ENCODE measurements around the gene ABCA2.
"Not testable (repeated sequence)": the region's sequence is repeated elsewhere in the genome, so short reads cannot be mapped to it uniquely, and the experiment has no call there.

Gene ABCA2

DNA sequence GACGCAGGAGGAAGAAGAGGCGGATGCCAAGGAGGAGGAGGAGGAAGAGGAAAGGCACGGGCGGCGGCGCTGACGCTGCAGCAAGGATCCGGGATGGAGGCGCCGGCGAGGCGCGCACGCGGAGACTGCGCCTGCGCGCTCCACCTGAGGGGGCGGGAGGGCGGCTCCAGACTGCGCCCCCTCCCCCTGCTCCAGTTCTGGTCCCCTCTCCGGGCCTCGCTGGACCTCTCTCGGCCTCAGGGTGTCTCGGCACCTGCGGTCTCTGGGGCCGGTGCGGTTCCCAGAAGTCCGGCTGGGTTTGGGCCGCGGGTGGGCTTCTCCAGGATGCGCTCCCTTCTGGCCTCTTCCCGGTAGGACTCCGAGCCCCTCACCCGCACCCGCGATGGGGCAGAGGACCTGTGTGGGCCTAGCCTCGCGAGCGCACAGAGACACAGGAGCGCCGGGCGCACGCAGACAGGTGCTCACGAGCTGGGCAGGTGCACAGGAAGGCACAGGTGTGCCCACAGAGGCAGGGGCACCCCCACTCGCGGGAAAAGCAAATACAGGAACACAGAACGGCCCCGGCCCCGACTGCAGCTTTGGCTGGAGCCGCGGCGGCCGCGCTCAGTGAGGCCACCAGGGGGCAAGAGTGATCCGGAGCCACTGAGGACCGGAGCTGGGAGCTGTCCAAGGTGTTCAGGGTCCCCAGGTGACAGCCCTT is 18.2 kb upstream of the ABCA2 start, which contains the start of gene NPDC1:
TSS of gene NPDC1 (minus strand) at position 90 of the 700 bp plus-strand sequence. CDS start 188 bp downstream, outside the sequence.
- peak; percentile 36 for DNase-seq

DNA sequence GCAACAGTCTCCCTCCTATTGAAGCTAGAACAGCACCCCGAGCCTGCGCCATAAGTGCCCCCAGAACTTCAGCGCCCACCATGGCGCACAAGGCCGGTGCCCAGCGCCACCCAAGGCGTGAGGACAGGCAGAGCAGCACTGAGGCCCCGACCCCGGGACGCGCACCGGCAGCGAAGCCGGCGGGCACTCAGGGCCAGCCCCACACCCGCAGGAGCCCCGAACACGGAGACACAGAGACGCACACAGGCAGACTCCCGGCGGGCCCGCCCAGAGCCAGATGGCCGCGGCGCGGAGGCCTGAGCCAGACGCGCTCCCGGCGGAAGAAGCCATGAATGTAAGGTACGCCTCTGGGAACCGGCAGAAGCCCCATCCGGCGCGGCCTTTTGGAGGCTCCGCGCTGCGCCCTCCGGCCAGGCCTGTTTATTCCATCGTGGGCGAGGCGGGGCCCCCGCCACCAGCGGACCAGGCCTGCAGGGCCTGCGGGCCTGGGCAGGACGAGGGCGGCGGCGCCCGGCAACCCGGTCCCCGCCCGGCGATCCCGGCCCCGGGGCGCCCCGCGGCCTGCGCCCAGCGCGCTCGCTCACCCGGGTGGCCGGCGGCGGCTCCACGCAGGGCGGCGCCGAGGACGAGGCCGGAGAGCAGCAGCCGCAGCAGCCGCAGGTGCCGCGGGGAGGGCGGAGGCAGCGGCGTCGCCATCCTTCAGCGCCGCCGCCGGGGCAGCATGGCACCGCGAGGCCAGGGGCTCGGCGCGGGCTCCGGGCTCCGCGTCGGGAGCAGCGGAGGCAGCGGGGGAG is 17.5 kb upstream of the ABCA2 start:
- DNase-seq, result no peak

DNA sequence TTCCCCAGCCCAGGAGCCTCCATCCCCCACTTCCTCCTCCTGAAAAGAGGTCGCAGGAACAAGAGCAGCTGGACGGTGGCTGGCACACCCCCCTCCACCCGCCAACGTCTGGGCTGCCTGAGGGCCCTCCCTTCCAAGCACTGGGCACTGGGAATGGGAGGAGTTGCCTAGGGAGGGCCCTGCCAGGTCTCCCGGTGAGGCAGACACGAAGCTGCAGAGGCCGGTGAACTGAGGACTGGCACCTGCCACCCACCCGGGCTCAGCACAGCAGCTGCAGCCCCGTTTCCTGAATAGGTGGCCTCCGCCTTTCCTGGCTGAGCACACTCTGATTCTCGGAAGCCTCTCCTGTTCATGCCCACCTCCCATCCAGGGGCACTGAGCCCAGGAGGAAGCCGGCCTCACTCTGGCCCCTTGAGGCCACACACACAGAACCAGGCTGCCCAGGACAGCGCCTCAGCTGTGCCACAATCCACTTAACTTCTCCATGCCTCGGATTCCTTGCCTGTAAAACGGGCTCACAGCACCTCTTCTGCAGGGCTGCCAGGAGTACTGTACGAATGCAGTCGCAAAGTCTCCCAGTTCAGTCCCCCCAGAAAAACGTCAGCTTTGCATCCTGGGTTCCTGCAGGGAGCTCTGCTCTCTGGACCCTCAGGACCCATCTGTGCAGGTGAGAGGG is 16.6 kb upstream of the ABCA2 start:
- DNase-seq, result no peak

DNA sequence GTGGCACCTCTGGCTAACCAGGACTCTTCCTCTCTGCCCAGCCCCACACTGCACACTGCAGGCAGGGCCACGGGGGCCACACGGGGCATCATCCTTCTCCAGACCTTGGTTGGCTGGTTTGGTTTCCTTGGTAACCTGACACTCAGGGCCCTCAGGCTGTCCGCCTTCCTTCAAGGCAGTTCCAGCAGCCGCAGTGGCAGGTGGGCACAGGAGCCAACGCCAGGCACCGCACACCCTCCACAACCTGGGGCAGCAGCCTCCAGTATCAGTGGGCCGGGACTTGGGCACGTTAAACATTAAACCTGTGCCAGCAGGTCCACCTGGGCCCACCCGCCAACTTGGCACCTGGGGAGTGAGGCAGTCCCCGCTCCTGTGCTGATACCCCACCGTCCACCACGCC is 16.0 kb upstream of the ABCA2 start:
- no peak for DNase-seq

DNA sequence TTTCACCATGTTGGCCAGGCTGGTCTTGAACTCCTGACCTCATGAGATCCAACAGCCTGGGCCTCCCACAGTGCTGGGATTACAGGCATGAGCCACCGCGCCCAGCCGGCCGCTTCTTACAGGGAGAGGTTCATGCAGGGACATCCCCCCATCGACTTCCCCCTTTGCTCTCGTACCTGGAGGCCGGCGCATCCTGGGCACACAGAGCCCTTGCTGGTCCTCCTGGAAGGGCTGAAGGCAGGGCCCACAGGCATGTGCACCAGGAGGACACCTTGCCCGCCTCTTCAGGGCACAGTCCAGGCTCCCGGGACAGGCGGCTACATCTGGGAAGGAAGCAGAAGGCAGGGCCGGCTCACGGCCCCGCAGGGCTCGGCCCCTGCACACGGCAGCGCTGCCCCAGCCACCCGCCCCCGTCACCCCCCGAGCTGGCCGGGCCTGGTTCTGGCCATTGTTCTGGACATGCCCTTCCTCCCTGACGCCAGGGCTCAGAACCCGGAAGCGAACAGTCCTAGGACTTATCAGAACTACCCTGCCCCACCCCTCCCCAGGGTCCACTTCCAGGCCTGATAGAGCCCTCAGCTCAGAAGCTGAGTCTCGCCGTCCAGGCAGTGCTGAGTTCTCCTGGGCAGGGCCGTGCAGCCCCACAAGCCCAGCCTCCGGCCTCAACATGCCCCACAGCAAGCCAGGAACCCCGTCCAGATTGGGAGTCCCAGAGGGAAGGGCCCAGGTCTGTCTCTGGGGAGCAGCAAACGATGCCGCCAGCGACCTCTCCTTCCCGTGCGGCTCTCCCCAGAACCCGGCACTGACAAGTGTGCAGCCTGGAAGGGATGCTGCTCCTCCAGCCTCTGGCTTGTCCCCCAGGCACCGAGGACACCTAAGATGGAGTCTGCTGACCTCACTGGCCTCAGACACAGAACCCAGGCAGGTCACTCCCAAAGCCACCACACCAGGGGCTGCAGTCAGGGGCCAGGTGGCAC is 15.0 kb upstream of the ABCA2 start:
- no peak for DNase-seq

DNA sequence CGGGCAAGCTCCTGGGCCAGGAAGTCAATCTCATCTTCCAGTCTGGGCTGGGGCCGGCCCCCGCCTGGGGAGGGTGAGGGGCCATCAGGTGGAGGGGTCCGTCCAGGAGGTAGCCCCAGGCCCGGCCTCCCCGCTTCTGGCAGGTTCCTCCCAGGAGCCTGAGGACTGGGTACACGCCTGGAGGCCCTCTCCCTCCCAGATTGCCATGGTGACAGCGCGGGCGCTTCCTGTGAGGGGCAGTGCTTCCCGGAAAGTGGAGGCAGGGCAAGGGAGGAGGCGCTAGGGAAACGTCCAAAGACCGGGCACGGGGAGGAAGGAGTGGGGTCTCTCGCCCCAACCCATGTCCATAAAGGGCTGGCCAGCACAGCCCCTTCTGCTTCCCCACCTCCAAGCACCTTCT is 13.1 kb upstream of the ABCA2 start:
- DNase-seq, result peak; percentile 10

DNA sequence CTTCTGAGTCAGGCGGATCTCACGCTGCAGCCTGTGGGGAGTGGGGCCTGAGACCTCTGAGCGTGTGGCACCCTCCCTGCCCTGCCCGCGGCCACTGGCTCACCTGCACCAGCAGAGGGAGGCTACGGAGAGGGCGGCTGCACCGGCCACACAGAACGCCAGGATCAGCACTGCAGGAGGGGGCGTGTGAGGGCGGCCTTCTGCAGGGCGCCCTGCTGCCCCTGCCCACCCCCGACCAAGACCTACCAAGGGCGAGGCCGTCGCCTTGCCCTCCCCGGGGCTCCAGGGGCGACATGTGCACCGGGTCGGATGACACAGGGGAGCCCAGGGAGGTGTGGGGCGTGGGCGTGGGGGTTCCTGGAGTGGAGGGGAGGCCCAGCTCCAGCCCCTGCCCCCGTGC is 12.5 kb upstream of the ABCA2 start:
- no peak for DNase-seq

DNA sequence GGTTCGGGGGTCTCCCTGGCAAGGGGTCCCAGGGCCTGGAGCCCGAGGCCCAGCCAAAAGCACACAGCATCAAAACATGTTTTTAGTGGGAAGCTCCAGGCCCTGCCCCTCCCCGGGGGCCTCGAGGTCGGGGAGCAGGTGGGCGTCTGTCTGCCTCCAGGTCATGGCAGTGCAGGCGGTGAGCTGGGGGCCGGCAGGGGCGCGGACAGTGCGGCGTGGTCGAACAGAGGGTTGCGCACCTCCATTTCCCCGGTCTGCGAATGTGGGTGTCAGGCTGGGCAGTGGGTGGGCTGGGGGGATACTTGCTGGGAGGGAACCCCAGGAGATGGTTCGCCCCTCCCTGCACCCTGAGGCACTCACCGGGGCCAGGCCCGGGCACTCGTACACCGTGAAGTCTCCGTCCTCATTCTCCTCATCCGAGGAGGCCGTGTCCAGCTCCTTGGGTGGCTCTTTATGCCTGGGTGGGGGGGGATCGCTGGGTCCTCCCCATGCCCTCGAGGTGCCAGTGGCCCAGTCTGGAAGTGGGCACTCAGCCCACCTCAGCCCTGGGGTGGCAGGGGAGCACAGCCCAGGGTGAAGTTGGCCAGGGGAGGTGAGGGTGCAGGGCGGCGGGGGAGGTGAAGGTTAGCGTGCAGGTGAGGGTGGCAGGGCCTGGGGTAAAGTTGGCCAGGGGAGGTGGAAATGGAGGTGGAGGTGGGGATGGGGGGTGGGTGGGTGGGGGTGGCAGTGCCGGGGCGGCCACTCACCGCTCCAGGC is 11.8 kb upstream of the ABCA2 start:
- no peak for DNase-seq

DNA sequence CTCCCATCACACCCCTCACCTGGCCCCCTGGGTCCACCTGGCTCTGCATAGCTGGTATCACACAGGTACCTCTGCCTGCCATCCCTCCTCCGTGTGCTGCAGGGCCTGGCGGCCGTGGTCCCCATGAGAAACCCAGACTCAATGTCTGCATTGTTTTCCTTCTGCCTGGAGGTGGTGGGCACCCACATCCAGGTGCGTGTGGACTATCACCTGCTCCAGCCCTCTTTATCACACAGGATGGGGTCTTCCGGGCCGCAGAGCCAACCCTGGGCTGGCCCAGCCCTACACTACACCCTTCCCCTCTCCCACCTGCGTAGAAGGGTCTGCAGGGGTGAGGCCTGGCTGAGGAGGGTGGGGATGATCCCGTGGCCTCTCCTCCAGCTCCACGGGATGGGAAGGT is 10.9 kb upstream of the ABCA2 start:
- no peak for DNase-seq

DNA sequence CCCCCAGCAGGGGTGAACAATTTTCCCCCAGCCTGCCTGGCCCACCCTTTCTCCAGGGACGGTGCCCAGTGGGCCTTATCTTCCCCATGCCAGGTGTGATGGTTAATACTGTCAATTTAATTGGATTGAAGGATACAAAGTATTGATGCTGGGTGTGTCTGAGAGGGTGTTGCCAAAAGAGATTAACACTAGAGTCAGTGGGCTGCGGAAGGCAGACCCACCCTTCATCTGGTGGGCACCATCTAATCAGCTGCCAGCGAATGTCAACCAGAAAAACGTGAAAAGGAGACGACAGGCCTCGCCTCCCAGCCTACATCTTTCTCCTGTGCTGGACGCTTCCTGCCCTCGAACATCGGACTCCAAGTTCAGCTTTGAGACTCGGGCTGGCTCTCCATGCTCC is 9.4 kb upstream of the ABCA2 start:
- DNase-seq, result no peak

DNA sequence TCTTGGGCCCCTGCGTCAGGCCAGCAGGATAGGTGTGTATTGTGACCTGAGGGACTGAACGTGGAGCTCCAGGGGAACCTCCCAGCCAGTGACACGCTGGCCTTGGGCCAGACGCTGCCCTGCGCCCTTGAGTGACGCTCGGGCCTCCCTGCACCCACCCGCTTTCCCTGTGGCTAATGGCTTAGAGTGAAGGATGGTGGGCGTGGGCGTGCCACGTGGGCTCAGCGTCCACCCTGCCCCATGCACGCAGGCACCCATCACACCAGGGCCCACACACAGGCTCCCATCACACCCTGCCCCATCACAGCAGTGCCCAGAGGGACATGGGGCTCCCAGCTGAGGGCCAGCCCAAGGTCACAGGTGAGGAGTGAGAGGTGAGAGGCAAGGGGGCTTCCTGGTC is 9.0 kb upstream of the ABCA2 start:
- DNase-seq, result no peak

DNA sequence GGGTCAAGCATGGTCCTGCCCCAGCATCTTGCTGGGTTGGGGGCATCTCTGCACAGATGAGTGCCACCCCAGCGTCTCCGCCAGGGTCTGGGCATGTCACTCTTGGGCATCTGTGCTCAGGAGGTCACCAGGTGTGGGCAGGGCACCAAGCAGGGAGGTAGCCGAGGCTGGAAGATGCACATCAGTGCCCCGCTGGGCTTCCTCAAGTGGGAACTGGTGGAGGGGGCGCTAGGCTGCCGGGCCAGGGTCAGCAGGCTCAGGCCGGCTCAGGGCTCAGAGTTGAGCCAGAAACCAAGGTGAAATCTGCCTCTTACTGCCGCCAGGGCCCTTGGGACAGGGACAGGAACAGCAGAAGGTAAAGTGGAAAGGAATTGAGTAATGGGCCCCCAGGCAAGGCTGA is 7.9 kb upstream of the ABCA2 start:
- no peak for DNase-seq

DNA sequence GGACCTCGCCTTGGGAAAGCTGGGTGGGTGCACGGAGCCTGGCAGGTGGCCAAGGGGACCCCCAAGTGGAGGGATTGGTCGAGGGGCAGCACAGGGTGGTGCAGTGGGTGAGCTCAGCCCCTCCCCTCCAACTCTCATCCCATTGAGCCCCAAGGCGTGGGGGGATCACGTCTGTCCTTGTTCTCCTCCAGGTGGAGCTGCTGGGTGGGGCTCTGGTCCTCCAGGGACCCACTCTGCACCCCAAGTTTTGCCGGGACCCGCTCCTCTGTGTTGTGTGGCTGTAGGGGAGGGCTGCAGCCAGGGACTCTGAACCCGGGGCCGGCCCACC is 7.4 kb upstream of the ABCA2 start:
- DNase-seq, result no peak

DNA sequence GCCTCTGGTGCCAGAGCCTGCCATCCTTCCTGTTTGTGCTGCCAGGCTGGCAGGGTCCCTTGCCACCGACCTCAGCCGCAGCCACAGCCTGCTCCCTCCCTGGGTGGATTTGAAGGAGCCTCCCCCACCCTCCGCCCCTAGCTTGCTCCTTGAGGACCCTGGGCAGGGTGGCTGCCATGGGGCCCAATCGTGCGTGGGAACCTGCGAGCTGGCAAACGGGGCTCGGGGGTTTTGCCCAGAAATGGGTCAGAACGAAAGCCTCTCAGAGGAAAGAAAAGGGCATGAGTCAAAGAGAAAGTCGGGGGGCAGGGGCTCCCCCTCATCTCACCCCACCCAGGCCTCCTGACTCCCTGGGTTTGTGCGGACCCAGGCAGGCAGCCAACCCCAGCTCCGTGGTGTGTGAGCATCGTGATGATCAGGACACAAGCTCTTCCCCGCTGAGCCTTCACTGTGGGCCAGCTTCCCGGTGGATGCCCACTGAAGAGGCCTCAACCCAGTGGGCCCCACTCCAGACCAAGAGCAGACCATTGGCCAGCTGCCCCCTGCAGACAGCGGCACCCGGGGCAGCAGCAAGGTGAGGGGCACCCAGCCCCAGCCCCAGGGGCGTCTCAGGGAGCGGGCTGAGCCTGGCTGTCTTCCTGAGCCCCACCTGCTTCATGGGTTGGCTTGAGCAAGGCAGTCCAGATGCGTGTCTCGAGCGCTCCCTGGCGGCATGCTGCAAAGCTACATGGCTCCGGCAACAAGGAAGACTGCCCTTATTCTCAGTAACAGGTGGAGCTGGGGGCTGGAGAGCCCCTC is 6.9 kb upstream of the ABCA2 start:
- DNase-seq, result peak; percentile 69

DNA sequence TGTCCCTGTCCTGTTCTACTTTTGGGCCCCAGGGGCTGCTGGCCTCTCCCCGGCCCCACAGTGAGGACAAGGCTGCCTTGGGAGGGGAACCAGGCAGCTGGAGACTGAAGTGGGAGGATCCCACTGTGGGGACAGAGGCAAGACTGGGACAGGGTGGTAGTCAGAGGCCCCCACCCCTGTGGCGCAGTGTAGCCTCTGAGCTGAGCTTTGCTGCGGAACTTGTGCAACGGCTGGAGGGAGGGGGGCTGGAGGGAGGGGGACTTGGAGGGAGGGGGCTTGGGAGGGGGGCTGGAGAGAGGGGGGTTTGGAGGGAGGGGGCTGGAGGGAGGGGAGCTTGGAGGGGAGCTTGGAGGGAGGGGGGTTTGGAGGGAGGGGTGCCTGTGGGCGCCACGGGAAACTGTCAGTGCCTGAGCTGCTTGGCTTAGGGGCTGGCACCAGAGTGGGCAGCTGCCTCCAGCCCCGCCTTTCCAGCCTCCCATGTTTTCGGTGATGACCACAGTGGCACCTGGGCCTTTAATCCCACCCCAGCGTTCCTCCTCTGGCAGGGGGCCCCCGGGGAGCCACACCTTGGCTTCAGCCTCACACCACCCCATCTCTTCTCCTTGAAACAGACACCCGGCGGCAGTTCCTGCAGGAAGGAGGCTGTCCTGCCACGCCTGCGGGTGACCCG is 6.1 kb upstream of the ABCA2 start:
- DNase-seq, result no peak

DNA sequence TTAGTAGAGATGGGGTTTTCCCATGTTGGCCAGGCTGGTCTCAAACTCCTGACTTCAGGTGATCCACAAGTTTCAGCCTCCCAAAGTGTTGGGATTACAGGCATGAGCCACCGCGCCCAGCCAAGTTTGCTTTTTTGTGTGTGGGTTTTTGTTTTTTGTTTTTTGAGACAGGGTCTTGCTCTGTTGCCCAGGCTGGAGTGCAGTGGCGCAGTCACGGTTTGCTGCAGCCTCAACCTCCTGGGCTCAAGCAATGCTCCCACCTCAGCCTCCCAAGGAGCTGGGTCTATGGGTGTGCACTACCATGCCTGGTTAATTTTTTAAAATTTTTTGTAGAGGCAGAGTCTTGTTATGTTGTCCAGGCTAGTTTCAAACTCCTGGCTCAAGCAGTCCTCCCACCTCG is 5.4 kb upstream of the ABCA2 start:
- not testable (repeated sequence) for DNase-seq

DNA sequence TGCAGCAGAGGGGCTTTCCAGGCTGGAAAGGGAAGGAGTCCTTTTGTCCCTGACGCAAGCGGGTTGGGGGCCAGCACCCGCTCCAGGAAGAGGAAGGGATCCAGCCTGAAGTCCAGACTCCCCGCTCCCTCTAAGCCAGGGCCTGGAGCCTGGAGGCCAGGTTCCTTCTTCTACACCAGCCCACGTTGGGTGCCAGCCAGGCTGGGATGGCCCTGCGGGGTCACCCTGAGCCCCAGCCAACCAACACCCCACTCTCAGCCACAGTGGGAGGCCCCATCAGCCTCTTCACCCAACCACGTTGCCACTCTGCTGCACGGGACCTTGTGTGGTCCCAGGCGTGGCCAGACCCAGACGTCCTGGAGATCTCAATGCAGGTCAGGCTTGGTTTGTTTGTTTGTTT is 4.8 kb upstream of the ABCA2 start:
- DNase-seq, result no peak

DNA sequence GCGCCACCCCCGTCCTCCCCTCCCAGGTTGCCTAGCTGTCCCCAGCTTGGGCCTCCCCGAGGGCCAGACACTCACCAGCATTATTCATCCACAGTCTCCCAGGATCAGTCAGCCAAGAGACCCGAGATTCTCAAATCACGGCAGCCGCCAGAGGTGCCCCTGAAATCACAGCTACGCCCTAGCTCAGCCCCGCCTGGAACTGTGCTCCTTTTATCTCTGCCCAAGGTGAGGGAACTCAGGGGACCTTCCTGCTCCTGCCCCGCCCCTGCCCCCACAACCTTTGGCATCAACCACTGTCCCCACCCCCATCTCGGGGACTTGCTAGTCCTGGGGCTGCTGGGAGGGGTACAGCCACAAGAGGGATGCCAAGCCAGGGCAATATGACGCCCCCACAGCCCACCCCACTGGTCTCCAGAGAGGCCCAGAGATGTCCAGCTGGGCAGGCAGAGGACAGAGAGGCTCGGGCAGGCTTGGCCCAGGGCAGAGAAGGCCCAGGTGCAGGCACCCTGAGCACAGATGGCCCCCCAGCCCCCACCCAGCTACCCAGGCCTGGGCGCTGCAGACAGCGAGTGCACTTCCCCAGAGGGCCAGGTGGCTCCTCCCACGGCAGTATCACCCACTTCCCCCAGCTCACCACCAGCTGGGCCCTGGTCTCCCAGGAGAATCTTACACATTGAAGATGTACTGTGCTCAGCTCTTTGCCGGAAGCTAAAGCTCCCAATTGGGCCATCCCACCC is 4.0 kb upstream of the ABCA2 start, which contains the start of gene FUT7:
TSS of gene FUT7 (minus strand) at position 185 of the 737 bp plus-strand sequence. CDS start at position 88, 97 bp downstream.
- no peak for DNase-seq

All from NCI-H2227 treated with DMSO at 0.1 percent for 48 hours (cell line).